ENCODE measurements around the gene ARMC3. TPM values are rescaled to one million over a fixed set of nuclear protein-coding genes. Genes with fewer than 3 reads are reported as not detected.

ARMC3 gene
- total and polyA plus RNA-seq, 9 of the 15 experiments (the other 6 are each of a cell fraction or from before 2014, with no cell fraction given): 0.33 to 1.1 (median 0.62) TPM

GRCh38 chr10:22978918-22979317 lies 51.1 kb downstream of the ARMC3 start:
- Histone ChIP-seq H3K79me2 (ENCODE audit: control insufficient read depth, insufficient read depth, low read length) (no peaks in the 10 kb centered on the region), H3K9me1 (ENCODE audit: control insufficient read depth, insufficient read depth, low read length) (no peaks in the 10 kb centered on the region), H3K4me1 (replicated peaks in 1 of 2; ENCODE audit: control insufficient read depth in 2 of 2, insufficient read depth in 2 of 2, low read length in 2 of 2) (no peaks in the 10 kb centered on the region), H2AFZ (ENCODE audit: low read depth, low read length) (no peak overlapping the region), H4K20me1 (replicated peaks; ENCODE audit: control insufficient read depth, insufficient read depth, low read length) (no peaks in the 10 kb centered on the region), H3K27ac (ENCODE audit: extremely low read depth, low read depth, low read length) (no peak overlapping the region), H3K36me3 (ENCODE audit: control insufficient read depth, insufficient read depth, low read length) (no peaks in the 10 kb centered on the region), H3K9me3 (replicated peaks; ENCODE audit: control insufficient read depth, insufficient read depth, low read depth, low read length) (no peaks in the 10 kb centered on the region), H3K9ac (ENCODE audit: insufficient read depth in 1 of 2, low read depth in 2 of 2, low read length in 2 of 2) (no peak overlapping the region), H3K4me2 (ENCODE audit: insufficient read depth, low read length) (no peak overlapping the region), H3K4me3 (no peak overlapping the region), H3K27me3 (ENCODE audit: control insufficient read depth in 2 of 2, insufficient read depth in 2 of 2, low read length in 2 of 2) (no peaks in the 10 kb centered on the region)
- POLR2A ChIA-PET: no interaction called here
- no TSS peak for BruUV-seq (replicated peaks)
- TF ChIP-seq ZNF561 (CRISPR knock-in tag; conservative IDR thresholded peaks at IDR 0.05) (no peak), ARID2 (IDR thresholded peaks at IDR 0.05) (no peak), ZNF57 (CRISPR knock-in tag; IDR thresholded peaks at IDR 0.05) (no peak), ZNF449 (CRISPR knock-in tag; IDR thresholded peaks at IDR 0.05) (no peak)
- DNase-seq (ENCODE audit: extremely low read depth in 1 of 4, low spot score in 3 of 4) (no peak), FAIRE-seq (no peak), ATAC-seq (no peak)
- 25% methylated on average over 1 of the region's 1 CpG for WGBS (ENCODE audit: insufficient coverage, low coverage, missing lambda C conversion rate)
- intact Hi-C loops (cut with micrococcal nuclease) (no loop called here), in situ Hi-C loops (cut with MboI) (no loop called here)
- CTCF ChIA-PET (ENCODE audit: low intra/inter-chr PET ratio): no interaction called here

GRCh38 chr10:22980822-22981221 lies 53.0 kb downstream of the ARMC3 start:
- ATAC-seq (no peak), FAIRE-seq (no peak), DNase-seq (ENCODE audit: extremely low read depth in 1 of 4, low spot score in 3 of 4) (no peak)
- intact Hi-C loops (cut with micrococcal nuclease) (loop anchor here (10.0 kb wide), 1 partner anchor 86 kb away; no protein-coding TSS in a partner anchor), in situ Hi-C loops (cut with MboI) (loop anchor here (10.0 kb wide), 2 partner anchors 426 to 996 kb away; no protein-coding TSS in a partner anchor)
- Histone ChIP-seq H3K27me3 (ENCODE audit: control insufficient read depth in 2 of 2, insufficient read depth in 2 of 2, low read length in 2 of 2) (no peaks in the 10 kb centered on the region), H3K9me1 (ENCODE audit: control insufficient read depth, insufficient read depth, low read length) (no peaks in the 10 kb centered on the region), H2AFZ (ENCODE audit: low read depth, low read length) (no peak overlapping the region), H3K4me2 (ENCODE audit: insufficient read depth, low read length) (no peak overlapping the region), H3K9me3 (replicated peaks; ENCODE audit: control insufficient read depth, insufficient read depth, low read depth, low read length) (no peaks in the 10 kb centered on the region), H4K20me1 (replicated peaks; ENCODE audit: control insufficient read depth, insufficient read depth, low read length) (no peaks in the 10 kb centered on the region), H3K4me3 (no peak overlapping the region), H3K79me2 (ENCODE audit: control insufficient read depth, insufficient read depth, low read length) (no peaks in the 10 kb centered on the region), H3K36me3 (ENCODE audit: control insufficient read depth, insufficient read depth, low read length) (no peaks in the 10 kb centered on the region), H3K9ac (ENCODE audit: insufficient read depth in 1 of 2, low read depth in 2 of 2, low read length in 2 of 2) (no peak overlapping the region), H3K4me1 (replicated peaks in 1 of 2; ENCODE audit: control insufficient read depth in 2 of 2, insufficient read depth in 2 of 2, low read length in 2 of 2) (no peaks in the 10 kb centered on the region; a peak in 1 of 5 replicates), H3K27ac (ENCODE audit: extremely low read depth, low read depth, low read length) (no peak overlapping the region)
- ChIA-PET CTCF (ENCODE audit: low intra/inter-chr PET ratio) (no interaction called here), POLR2A (interaction anchor here (0.6 to 1.7 kb wide), 2 partner anchors 74 to 95 kb away, joined by 3 read pairs; no protein-coding TSS in a partner anchor)
- no TSS peak for BruUV-seq (replicated peaks)
- 46% methylated on average over 2 of the region's 2 CpGs for WGBS (ENCODE audit: insufficient coverage, low coverage, missing lambda C conversion rate)
- TF ChIP-seq, protein P1, sequence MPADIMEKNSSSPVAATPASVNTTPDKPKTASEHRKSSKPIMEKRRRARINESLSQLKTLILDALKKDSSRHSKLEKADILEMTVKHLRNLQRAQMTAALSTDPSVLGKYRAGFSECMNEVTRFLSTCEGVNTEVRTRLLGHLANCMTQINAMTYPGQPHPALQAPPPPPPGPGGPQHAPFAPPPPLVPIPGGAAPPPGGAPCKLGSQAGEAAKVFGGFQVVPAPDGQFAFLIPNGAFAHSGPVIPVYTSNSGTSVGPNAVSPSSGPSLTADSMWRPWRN (IDR thresholded peaks at IDR 0.05; ENCODE audit: low read depth): no peak
- TF ChIP-seq CTCFL (IDR thresholded peaks at IDR 0.05; ENCODE audit: borderline replicate concordance, insufficient read depth, low read depth, low read length, poor library complexity, severe bottlenecking): no peak
- no peak for TF ChIP-seq ZFP30 (CRISPR knock-in tag; IDR thresholded peaks at IDR 0.05; ENCODE audit: borderline replicate concordance)
- TF ChIP-seq FOXO4 (CRISPR knock-in tag; IDR thresholded peaks at IDR 0.05): no peak
- TF ChIP-seq ZNF324 (CRISPR knock-in tag; IDR thresholded peaks at IDR 0.05): no peak
- no peak for TF ChIP-seq BHLHE40 (IDR thresholded peaks at IDR 0.05; ENCODE audit: low read length)

Measured in K562 (cell line).